GM19238 (cell line): ENCODE measurements around the gene PPIF.
A peak's percentile ranks its signal among the peaks of the same experiment; 100 is the strongest.

ENCODE experiments used
- DNase-seq: peaks from one replicate; pipeline ENCODE4 v3.0.0; 2011; ENCODE audit warnings: low spot score; ENCODE audit not compliant: insufficient read length

PPIF gene

GRCh38 chr10:79313320-79313719 lies 33.9 kb upstream of the PPIF start:
- DNase-seq = no peak

DNA sequence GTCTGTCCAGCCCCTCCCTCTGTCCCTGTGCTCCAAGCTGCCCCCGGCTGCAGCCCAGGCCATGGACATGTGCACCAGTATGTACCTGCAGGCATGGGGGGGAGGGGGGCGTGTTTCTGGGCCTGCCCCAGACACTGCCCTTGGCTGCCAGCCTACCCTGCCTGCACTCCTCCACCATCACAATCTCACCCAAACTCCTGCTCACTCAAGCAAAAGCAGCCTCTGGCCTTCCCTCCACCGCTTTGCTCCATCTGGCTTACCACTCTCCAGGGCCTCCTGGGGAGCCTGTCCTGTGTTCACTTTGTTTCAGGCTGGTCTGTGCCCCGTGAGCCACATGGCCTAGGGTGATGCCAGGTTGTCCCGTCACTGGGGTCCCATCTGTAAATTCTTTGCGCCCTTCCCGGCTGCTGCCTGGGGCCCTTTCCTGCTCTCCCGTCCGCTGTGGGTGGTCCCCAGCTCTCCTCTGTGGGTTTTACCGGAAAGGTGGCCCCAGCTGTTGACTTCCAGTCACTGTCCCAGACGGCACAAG lies 33.3 kb upstream of the PPIF start:
- DNase-seq = no peak

DNA sequence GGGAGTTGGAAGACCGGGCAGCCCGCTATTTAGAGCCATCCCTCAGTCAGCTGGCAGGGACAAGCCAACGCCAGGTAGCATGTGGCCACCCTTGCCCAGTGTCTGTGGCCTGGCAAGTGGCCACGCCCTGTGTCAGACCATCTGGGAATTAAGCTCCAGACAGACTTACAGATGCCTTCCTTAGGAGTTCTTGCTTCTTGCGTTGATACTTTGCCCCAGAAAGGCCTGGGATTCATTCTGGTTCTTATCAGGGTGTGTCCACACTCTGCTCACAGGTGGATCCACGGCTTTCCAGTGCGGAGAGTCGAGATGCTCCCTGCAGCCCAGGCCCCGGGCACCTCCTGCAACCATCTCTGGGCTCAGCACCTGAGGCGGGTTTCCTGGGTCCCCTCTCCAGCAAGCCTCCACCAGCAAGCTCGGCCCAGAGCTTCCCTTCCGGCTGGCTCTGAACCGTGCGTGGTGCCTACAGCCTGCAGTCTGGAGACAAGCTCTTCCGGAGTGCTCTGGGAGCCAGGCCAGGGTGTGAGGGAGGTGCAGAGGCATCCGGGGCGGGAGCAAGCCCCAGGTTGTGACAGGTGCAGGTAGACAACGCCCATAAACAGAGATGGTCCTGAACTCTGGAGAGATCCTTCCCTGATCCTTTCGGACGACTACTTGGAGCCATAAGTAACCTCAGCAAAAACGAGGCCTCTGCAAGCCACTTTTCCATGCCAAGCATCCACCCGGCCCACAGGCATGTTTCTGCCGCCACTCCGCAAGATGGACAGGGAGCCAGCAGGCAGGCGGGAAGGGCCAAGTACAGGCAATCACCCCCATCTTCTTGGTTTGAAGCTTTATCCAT lies 32.3 kb upstream of the PPIF start:
- no peak for DNase-seq

DNA sequence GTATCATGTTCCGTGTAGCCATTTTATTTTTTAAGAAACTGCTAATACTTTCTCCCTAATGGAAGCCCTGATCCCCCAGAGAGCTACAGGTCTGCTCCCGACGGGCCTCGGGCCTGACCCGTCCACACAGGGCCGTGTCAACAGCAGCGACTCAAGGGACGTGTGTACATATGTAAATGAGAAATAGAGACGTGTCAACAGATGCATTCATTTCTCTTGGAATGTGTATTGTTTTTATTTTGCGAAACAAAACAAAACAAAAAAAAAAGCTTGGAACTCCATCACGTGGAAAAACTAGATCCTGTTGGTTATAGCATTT lies 31.7 kb upstream of the PPIF start:
- DNase-seq = no peak

GRCh38 chr10:79316671-79317431 lies 30.4 kb upstream of the PPIF start:
- peak; percentile 52 for DNase-seq

DNA sequence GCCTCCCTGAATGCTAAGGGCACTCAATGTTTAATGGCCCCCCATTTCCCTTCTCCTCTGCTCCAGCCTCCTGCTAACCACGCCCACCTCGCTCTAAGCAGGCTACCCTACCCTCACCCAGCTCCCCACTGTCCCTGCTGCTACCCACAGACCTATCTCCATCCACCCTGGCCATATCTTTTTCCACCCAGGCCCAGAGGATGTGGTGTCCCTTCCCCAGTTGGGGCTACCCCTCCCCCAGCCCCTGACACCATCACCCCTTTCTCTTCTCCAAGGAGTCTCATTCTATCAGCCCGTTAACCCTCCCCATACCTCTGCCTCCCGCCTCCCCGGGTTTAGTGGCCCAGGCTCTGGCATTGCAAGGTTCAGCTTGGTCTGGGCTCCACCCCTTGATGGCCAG lies 28.9 kb upstream of the PPIF start:
- DNase-seq = no peak

- no peak for DNase-seq
These were observed 28.0 kb upstream of the PPIF start for GRCh38 chr10:79319115-79319771.

GRCh38 chr10:79320316-79320715 lies 27.0 kb upstream of the PPIF start:
- DNase-seq = no peak

- no peak for DNase-seq
These were observed 26.3 kb upstream of the PPIF start for GRCh38 chr10:79320820-79321493.

GRCh38 chr10:79321494-79321882 lies 25.8 kb upstream of the PPIF start:
- DNase-seq = no peak

GRCh38 chr10:79321951-79322350 lies 25.3 kb upstream of the PPIF start:
- no peak for DNase-seq

DNA sequence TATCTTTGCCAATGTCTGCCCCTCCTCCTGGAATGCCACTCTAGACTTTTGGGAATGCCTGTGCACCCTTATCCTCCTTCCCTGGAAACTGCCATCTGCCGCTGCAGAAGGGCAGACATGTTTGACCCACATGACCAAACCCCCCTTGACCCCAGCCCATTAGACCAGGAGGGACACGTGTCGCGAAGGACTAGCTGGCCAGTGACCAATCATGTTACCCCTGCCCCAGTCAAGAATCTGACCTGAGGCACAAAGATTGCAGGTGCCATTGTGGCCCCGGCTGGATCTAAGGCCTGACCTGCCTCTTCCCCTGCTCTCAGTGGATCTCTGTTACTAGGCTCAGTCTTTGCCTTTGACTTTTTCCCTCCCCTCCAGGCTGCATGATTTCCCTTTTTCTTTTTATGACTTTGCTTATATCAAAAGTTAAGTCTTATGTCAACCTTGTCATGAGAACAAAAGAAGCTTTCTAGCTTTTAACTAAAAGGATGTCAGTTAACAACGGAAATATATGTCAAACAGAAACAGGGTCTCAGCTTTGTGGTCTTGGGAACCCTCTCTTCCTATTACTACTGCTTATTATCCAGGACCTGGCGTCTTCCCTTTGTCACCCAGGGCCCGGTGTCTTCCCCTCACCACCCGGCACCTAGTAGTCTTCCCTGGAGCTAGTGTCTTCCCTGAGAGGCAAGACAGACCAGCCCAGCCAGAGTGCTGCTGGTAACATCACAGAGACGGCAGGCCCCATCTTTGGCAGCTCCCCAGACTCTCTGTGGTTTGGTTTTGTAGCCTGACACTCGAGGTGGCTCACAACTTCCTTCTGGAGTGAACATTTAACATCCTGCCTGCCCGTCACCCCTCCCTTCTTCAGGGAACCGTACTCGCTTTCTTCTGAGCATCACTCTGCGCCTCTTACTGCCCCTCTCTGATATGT lies 24.4 kb upstream of the PPIF start:
- no peak for DNase-seq

DNA sequence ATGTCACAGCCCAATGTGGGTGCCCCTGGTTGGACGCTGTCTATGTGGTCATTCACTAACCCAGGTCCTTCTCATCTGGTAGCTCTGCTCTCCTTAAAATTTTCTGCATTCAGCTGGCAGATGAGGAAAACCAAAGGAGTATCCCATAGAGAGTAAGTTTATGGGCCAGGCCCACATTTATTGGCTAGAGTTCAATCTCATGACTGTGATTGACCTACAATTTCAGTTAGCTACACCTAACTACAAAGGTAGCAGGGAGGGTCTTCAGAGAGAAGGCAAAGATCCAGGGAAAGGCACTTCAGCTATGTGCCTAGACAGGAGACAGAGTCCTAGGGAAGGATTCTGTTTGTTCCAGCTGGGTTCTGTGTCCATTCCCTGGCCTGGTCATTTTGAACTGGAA lies 23.7 kb upstream of the PPIF start:
- DNase-seq = no peak

- DNase-seq = no peak
These were observed 23.1 kb upstream of the PPIF start for GRCh38 chr10:79324032-79324695.

GRCh38 chr10:79326361-79327089 lies 20.7 kb upstream of the PPIF start:
- no peak for DNase-seq

GRCh38 chr10:79327090-79327457 lies 20.2 kb upstream of the PPIF start:
- no peak for DNase-seq

DNA sequence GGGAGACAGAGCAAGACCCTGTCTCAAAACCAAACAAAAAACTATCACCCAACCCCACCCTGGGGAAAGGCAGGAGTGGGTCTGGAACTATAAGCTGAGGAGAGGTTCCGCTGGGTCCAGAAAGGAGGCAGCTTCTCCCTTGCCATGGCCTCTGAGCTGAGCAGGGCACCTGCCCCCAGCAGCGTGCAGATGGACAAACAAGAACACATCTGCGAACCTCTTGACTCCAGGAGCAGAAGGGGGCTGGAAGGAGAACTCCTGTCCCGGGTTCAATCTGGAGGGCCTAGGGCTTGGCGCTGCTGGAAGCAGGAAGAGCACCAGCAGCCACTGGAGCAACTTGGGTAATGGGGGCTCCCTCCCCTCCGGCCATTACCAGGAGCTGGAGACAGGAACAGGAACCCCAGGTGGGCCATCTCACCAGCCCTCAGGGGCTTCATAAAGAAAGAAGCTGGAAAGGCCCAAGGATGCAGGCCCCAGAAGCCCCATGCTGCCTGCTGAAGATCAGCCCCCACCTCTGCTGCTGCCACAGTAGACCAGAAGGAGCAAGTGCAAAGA lies 19.0 kb upstream of the PPIF start:
- no peak for DNase-seq

DNA sequence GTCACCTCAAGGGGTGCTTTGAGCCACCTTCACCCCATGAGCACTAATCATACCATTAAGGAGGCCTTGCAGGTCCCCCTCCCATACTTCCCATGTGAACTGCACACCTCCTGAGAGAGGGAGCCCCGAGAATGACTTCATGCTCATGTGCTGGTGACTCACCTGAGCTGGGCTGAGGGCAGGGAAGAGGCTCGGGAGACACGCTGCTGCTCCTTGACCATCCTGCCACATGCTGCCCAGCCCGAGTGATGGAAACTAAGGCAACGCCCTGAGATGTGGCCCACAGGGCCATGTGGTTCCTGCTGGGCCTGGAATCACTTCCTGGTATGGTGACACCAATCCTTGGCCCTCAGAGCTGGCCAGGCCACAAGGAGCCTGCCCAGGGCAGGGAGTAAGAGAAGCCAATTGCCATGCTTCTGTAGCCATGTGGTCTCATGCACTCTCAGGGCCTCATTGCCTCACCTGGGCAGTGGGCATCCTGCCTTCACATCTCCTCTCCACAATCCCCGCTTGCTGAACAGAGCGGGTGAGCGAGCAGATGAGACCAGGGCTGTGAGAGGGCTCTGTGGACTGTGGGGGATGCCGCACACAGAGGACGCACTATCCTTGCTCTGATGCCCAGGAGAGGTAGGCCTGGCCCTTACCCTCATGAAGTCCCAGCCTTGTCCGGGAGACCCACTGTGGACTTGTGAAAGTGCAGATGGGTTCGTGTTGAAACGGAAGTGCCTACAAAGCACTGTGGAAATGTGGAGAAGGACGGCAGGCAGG lies 18.3 kb upstream of the PPIF start:
- no peak for DNase-seq
